SH-SY5Y (cell line): ENCODE results near the gene TDRD3.

Experiments
- GATA2 ChIP-seq: IDR thresholded peaks from 2 replicates; pipeline ENCODE4 v1.6.1; 2011; ENCODE audit warnings: mild to moderate bottlenecking, low read depth, low read length
- GATA3 ChIP-seq: IDR thresholded peaks from 2 replicates; pipeline ENCODE4 v1.6.1; 2011; ENCODE audit warnings: low read depth, mild to moderate bottlenecking, low read length, moderate library complexity

DNA sequence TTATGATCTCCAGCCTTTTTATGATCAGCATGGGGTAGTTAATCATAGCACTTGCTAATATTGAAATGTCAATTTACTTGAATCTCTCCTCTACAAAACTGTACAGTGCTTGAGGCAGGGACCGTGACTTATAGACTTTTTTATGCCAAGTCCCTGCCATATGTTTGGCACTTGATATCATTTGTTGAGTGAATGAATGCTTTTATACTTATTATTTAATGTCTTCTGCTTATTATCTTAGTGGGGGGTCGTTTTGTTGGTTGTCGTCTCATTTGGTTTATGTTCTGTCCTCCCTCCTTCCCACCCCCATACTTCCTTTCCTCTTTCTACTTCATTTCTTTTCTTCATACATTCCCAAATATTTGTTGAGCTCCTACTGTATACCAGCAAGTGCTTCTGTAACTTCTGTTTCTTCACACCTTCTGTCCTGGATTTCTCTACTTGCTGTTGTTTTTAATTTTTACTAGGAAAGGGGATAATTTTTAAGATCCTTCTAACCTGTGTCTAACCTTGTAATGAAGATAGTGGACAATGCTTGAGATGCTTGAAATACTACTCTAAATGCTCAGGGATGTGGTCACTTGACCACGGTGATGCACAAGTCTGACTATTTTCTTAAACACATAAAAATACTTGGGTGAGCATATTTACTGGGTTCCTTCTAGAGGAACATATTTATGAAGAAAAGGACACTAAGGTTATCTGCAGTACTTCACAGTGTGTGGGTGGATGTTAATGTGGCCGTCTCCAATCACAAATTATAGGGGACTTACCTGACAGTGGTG, 223.8 kb downstream of the TDRD3 start:
- TF ChIP-seq GATA2 (no peak), GATA3 (no peak)
